MM.1S (cell line): Measurements from ENCODE around the gene STRIP2.

Experiments used
- CTCF ChIP-seq: fragments of 300-600 bp; sonication (generic); IDR thresholded peaks from 2 replicates; pipeline ENCODE4 v1.5.1; 2016; ENCODE audit warnings: antibody characterized with exemption, low read length, mixed read lengths
- EZH2 ChIP-seq: fragments of 300-600 bp; sonication (generic); optimal IDR thresholded peaks from 2 replicates; pipeline ENCODE3; 2017; ENCODE audit warnings: low read depth, mild to moderate bottlenecking, antibody characterized with exemption, low read length, mixed read lengths

- TF ChIP-seq CTCF (no peak), EZH2 (no peak)
Observed at GRCh38 chr7:129480674-129481363, 46.6 kb downstream of the STRIP2 start.
